SIG-M5 treated with dmso at 0.1 percent for 504 hours (cell line): ENCODE data around the gene GIMD1.

Source experiments
- DNase-seq: peaks from one replicate; lab custom pipeline; 2025; ENCODE audit not compliant: unreplicated experiment; lab: John Stamatoyannopoulos, UW

Gene GIMD1

GRCh38 chr4:106315968-106316772, 52.4 kb downstream of the GIMD1 start, which contains the start of the genes AIMP1 and TBCK:
TSS of gene AIMP1 (plus strand) at chr4:106316550. CDS start at chr4:106325010, 8,460 bp downstream.
TSS of gene TBCK (minus strand) at chr4:106316209. CDS start at chr4:106308960, 7,249 bp downstream.
- peak; percentile 92 for DNase-seq

GRCh38 chr4:106315476-106315967, 53.1 kb downstream of the GIMD1 start:
- peak; percentile 64 for DNase-seq

- DNase-seq = no peak
These were observed 53.6 kb downstream of the GIMD1 start for GRCh38 chr4:106314960-106315359.

GRCh38 chr4:106312997-106313522, 55.5 kb downstream of the GIMD1 start:
- no peak for DNase-seq

- DNase-seq = no peak
These were observed 56.2 kb downstream of the GIMD1 start for GRCh38 chr4:106312377-106312776.
